Measurements from ENCODE around the gene BCL2L14.
A peak's percentile ranks its signal among the peaks of the same experiment; 100 is the strongest.

Gene BCL2L14

GRCh38 chr12:12056951-12057350, 13.8 kb upstream of the BCL2L14 start:
- no peak for DNase-seq (ENCODE audit: low spot score)

GRCh38 chr12:12064596-12064995, 6.1 kb upstream of the BCL2L14 start:
- DNase-seq (ENCODE audit: low spot score) = no peak

GRCh38 chr12:12068751-12069150, 2.0 kb upstream of the BCL2L14 start:
- DNase-seq (ENCODE audit: low spot score) = no peak

- DNase-seq (ENCODE audit: low spot score) = no peak
These were observed 754 bp upstream of the BCL2L14 start for GRCh38 chr12:12069821-12070548.

- peak; percentile 34 for DNase-seq (ENCODE audit: low spot score)
These were observed 1.5 kb downstream of the BCL2L14 start for GRCh38 chr12:12072064-12072760.

GRCh38 chr12:12079291-12079690, 8.6 kb downstream of the BCL2L14 start:
- DNase-seq (ENCODE audit: low spot score) = no peak

- no peak for DNase-seq (ENCODE audit: low spot score)
These were observed 11.2 kb downstream of the BCL2L14 start for GRCh38 chr12:12081836-12082497.

- DNase-seq (ENCODE audit: low spot score) = no peak
These were observed 12.9 kb downstream of the BCL2L14 start for GRCh38 chr12:12083688-12084087.

GRCh38 chr12:12086362-12086761, 15.6 kb downstream of the BCL2L14 start:
- no peak for DNase-seq (ENCODE audit: low spot score)

- DNase-seq (ENCODE audit: low spot score) = no peak
These were observed 16.4 kb downstream of the BCL2L14 start for GRCh38 chr12:12086973-12087692.

GRCh38 chr12:12087693-12088034, 16.9 kb downstream of the BCL2L14 start:
- no peak for DNase-seq (ENCODE audit: low spot score)

GRCh38 chr12:12088147-12088546, 17.4 kb downstream of the BCL2L14 start:
- DNase-seq (ENCODE audit: low spot score) = no peak

GRCh38 chr12:12088761-12089160, 18.0 kb downstream of the BCL2L14 start:
- no peak for DNase-seq (ENCODE audit: low spot score)

- no peak for DNase-seq (ENCODE audit: low spot score)
These were observed 20.3 kb downstream of the BCL2L14 start for GRCh38 chr12:12091071-12091470.

- no peak for DNase-seq (ENCODE audit: low spot score)
These were observed 21.4 kb downstream of the BCL2L14 start for GRCh38 chr12:12091977-12092663.

GRCh38 chr12:12094481-12094880, 23.7 kb downstream of the BCL2L14 start:
- DNase-seq (ENCODE audit: low spot score) = no peak

GRCh38 chr12:12095021-12095420, 24.3 kb downstream of the BCL2L14 start:
- no peak for DNase-seq (ENCODE audit: low spot score)

- no peak for DNase-seq (ENCODE audit: low spot score)
These were observed 27.4 kb downstream of the BCL2L14 start for GRCh38 chr12:12097891-12098690.

- no peak for DNase-seq (ENCODE audit: low spot score)
These were observed 27.9 kb downstream of the BCL2L14 start for GRCh38 chr12:12098691-12099015.

GRCh38 chr12:12099102-12099501, 28.4 kb downstream of the BCL2L14 start:
- DNase-seq (ENCODE audit: low spot score) = no peak

GRCh38 chr12:12107678-12108077, 36.9 kb downstream of the BCL2L14 start:
- DNase-seq (ENCODE audit: low spot score) = no peak

All from CD4-positive, alpha-beta T cell treated with Interleukin-6 at 100 ng/mL for 8 hours (primary cell).